ENCODE data around the gene PILRA. TPM values are rescaled to one million over a fixed set of nuclear protein-coding genes. Genes with fewer than 3 reads are reported as not detected.

The PILRA gene
- total and polyA plus RNA-seq, 4 donors: 1.5 to 3.5 (median 3.1) TPM

- H3K9ac ChIP-seq (ENCODE audit: low read depth in 1 of 2, low read length in 2 of 2): no peak overlapping the region
- 99% methylated on average over 3 of the region's 3 CpGs for WGBS
- H3K27me3 ChIP-seq (ENCODE audit: control insufficient read depth in 4 of 4, insufficient read depth in 4 of 4, low read length in 3 of 4): no peaks in the 10 kb centered on the region
- no peaks in the 10 kb centered on the region for H3K4me1 ChIP-seq (ENCODE audit: control insufficient read depth in 4 of 4, insufficient read depth in 4 of 4, low read length in 3 of 4)
- TF ChIP-seq HNF4G (IDR thresholded peaks at IDR 0.05): no peak
- TF ChIP-seq RAD21 (IDR thresholded peaks at IDR 0.05): no peak
- TF ChIP-seq FOXA1 (IDR thresholded peaks at IDR 0.05): no peak
- TF ChIP-seq HNF4A (conservative IDR thresholded peaks at IDR 0.05): no peak
- TF ChIP-seq, protein P1, sequence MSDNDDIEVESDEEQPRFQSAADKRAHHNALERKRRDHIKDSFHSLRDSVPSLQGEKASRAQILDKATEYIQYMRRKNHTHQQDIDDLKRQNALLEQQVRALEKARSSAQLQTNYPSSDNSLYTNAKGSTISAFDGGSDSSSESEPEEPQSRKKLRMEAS (IDR thresholded peaks at IDR 0.05): no peak
- no peak for TF ChIP-seq TAF1 (conservative IDR thresholded peaks at IDR 0.05)
- no peak for TF ChIP-seq JUND (IDR thresholded peaks at IDR 0.05)
- no peak for TF ChIP-seq NR2F2 (IDR thresholded peaks at IDR 0.05)
- TF ChIP-seq YY1 (IDR thresholded peaks at IDR 0.05): no peak
- no peak for TF ChIP-seq FOXA2 (IDR thresholded peaks at IDR 0.05)
- no peak for TF ChIP-seq SP1 (IDR thresholded peaks at IDR 0.05)
- no peak for TF ChIP-seq GABPA (IDR thresholded peaks at IDR 0.05 in 1 of 2, conservative IDR thresholded peaks at IDR 0.05 in 1 of 2)
- TF ChIP-seq ATF3 (IDR thresholded peaks at IDR 0.05): no peak
- no peak for TF ChIP-seq RXRA (IDR thresholded peaks at IDR 0.05)
- no peak for TF ChIP-seq EGR1 (IDR thresholded peaks at IDR 0.05; ENCODE audit: low read depth in 2 of 2)
- TF ChIP-seq, protein P2, sequence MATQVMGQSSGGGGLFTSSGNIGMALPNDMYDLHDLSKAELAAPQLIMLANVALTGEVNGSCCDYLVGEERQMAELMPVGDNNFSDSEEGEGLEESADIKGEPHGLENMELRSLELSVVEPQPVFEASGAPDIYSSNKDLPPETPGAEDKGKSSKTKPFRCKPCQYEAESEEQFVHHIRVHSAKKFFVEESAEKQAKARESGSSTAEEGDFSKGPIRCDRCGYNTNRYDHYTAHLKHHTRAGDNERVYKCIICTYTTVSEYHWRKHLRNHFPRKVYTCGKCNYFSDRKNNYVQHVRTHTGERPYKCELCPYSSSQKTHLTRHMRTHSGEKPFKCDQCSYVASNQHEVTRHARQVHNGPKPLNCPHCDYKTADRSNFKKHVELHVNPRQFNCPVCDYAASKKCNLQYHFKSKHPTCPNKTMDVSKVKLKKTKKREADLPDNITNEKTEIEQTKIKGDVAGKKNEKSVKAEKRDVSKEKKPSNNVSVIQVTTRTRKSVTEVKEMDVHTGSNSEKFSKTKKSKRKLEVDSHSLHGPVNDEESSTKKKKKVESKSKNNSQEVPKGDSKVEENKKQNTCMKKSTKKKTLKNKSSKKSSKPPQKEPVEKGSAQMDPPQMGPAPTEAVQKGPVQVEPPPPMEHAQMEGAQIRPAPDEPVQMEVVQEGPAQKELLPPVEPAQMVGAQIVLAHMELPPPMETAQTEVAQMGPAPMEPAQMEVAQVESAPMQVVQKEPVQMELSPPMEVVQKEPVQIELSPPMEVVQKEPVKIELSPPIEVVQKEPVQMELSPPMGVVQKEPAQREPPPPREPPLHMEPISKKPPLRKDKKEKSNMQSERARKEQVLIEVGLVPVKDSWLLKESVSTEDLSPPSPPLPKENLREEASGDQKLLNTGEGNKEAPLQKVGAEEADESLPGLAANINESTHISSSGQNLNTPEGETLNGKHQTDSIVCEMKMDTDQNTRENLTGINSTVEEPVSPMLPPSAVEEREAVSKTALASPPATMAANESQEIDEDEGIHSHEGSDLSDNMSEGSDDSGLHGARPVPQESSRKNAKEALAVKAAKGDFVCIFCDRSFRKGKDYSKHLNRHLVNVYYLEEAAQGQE (IDR thresholded peaks at IDR 0.05): no peak
- TF ChIP-seq, protein P3, sequence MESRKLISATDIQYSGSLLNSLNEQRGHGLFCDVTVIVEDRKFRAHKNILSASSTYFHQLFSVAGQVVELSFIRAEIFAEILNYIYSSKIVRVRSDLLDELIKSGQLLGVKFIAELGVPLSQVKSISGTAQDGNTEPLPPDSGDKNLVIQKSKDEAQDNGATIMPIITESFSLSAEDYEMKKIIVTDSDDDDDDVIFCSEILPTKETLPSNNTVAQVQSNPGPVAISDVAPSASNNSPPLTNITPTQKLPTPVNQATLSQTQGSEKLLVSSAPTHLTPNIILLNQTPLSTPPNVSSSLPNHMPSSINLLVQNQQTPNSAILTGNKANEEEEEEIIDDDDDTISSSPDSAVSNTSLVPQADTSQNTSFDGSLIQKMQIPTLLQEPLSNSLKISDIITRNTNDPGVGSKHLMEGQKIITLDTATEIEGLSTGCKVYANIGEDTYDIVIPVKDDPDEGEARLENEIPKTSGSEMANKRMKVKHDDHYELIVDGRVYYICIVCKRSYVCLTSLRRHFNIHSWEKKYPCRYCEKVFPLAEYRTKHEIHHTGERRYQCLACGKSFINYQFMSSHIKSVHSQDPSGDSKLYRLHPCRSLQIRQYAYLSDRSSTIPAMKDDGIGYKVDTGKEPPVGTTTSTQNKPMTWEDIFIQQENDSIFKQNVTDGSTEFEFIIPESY (IDR thresholded peaks at IDR 0.05): no peak
- no peak for TF ChIP-seq CTCF (IDR thresholded peaks at IDR 0.05; ENCODE audit: low read depth, low read length, missing input control)
- peaks cover 0 to 7% (median 0%) of the 10 kb centered on the region in 4 donors for H3K36me3 ChIP-seq (ENCODE audit: control insufficient read depth in 4 of 4, insufficient read depth in 3 of 4, low read depth in 1 of 4, low read length in 3 of 4)
- H3K4me3 ChIP-seq (ENCODE audit: low read depth in 1 of 3, low read length in 3 of 3): no peak overlapping the region
- no peaks in the 10 kb centered on the region for H3K9me3 ChIP-seq (ENCODE audit: control insufficient read depth in 4 of 4, low read length in 3 of 4)
- no peak for DNase-seq (ENCODE audit: low spot score)
- H3K27ac ChIP-seq (ENCODE audit: low read depth in 1 of 2, low read length in 2 of 2): no peak overlapping the region
These were observed 26.8 kb downstream of the PILRA start for GRCh38 chr7:100400041-100400440.
